ENCODE measurements around the gene MRPS33.
"Not testable (repeated sequence)": the region's sequence is repeated elsewhere in the genome, so short reads cannot be mapped to it uniquely, and the experiment has no call there.

MRPS33 gene

GRCh38 chr7:141014524-141015395, at the start of gene MRPS33:
Gene MRPS33, minus strand, starts transcription at chr7:141014952. Its CDS starts 4,319 bp downstream, at chr7:141010633.
- DNase-seq = peak; percentile 98

GRCh38 chr7:141057788-141058187, 43.0 kb upstream of the MRPS33 start:
- no peak for DNase-seq

DNA sequence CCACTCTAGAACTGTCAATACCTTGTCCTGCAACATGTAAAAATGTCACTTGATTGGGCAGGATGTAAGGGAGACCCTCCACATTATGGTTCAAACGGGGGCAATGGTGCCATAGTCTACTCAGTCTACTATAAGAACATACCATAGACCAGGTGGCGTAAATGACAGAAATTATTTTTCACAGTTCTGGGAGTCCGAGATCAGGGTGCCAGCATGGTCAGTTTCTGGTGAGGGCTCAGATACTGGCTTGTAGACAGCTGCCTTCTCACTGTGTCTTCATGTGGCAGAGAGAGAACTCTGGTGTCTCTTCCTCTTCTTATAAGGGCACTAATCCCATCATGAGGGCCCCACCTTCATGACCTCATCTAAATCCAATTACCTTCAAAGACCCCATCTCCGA, 40.4 kb upstream of the MRPS33 start:
- no peak for DNase-seq

GRCh38 chr7:141053626-141054025, 38.9 kb upstream of the MRPS33 start:
- DNase-seq = no peak

DNA sequence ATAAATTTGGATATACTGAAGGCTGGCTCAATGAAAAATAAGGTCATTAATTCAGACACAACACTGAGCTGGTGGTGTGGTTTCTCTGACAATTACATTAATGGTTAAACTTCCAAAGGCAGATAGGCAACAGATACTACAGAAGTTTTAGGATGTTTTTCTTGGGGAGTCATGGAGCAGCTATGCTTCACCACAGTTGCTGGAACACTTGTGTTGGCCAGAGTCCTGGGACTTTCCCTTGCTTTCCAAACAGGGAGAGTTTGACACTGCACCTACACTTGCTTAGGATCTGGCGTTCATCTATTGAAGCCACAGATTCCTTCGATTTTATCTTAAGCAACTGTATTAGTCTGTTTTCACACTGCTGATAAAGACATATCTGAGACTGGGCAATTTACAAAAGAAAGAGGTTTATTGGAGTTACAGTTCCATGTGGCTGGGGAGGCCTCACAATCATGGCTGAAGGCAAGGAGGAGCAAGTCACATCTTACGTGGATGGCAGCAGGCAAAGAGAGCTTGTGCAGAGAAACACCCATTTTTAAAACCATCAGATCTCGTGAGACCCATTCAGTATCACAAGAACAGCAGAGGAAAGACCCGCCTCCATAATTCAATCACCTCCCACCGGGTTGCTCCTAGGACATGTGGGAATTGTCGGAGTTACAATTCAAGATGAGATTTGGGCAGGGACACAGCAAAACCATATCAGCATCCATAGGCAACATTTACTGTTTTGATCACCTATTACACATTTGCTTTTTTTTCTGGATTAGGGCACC, 31.3 kb upstream of the MRPS33 start:
- no peak for DNase-seq

DNA sequence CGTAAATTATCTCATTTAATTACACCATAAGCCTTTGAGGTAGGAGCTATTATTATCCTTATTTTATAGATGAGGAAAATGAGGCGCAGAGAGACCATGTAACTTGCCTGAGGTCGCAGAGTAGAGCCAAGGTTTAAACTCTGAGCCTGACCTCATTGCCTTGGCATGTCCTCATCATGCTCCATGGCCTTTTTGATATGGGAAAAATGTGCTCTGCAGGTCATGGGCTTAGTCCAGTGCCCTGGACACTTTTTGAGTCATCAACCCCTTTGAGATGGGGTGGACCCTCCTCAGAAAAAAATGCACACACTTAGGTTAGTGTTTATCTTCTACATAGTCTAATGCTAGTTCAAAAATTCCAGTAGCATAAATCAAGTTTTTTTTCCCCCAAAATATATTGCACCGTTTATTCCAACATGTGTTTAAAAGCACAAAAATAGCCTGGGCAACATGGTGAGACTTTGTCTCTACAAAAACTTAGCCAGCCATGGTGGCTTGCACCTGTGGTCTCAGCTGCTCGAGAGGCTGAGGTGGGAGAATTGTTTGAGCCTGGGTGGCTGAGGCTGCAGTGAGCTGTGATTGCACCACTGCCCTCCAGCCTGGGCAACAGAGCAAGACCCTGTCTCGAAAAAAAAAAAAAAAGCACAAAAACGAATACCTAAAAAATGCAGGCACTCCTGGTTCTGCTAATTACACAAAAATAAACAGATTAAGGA, 30.5 kb upstream of the MRPS33 start:
- no peak for DNase-seq

- no peak for DNase-seq
Observed at GRCh38 chr7:141043616-141044015, 28.9 kb upstream of the MRPS33 start.

DNA sequence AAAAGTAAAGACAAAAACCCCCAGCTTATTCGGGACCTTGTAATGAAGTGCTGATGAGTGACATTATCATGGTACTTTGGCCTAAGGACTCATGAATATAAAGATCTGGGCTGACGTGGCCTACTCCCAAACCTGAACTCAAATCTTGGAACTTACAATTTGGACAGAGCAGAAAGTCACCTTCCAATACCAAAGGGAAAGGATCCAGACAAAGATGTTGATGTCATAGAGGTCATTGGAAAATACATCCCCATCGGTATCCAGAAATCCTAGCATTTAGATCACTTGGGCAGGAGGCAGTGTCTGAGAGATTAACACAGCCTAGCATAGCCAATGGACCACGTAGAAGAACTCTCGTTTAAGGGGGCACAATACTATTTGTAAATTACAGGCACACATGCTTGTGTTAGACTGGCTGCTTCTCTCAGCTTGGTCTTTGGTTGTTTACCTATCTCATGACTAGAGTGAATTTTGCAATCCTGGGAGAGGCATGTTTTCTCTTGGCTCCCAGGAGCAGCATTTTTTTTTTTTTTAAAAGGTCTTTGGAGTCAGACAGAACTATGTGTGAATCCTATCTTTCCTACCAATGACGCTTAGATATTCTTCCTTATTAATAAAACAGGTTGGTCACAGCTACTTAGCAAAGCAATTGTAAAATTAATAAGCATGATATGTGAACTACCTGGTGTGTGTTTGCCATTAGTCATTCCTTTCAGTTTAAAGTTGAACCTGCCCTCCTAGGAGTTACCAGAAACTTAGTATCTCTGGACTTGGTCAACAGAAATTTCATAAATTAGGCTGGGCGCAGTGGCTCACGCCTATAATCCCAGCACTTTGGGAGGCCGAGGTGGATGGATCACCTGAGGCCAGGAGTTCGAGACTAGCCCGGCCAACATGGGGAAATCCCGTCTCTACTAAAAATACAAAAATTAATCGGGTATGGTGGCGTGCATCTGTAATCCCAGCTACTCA, 27.8 kb upstream of the MRPS33 start:
- DNase-seq = no peak

- DNase-seq = no peak
Observed at GRCh38 chr7:141039376-141039775, 24.6 kb upstream of the MRPS33 start.

GRCh38 chr7:141038100-141038499, 23.3 kb upstream of the MRPS33 start:
- not testable (repeated sequence) for DNase-seq

- DNase-seq = not testable (repeated sequence)
Observed at GRCh38 chr7:141032539-141033323, 18.0 kb upstream of the MRPS33 start.

DNA sequence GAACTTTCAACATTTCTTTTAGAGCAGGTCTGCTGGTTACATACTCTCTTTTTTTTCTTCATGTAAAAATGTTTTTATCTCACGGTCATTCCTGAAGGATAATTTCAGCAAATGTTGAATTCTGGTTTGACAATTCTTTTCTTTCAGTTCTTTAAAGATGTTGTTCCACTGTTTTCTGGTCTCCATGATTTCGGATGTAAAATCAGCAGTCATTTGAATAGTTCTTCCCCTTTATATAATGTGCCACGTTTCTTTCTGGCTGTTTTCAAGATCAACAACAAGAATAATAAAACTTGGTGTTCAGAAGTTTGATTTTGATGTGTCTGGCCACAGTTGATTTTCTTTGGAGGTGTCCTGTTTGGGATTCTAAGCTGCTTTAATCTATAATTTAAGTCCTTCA, 14.0 kb upstream of the MRPS33 start:
- DNase-seq = no peak

- DNase-seq = no peak
Observed at GRCh38 chr7:141027043-141027442, 12.3 kb upstream of the MRPS33 start.

DNA sequence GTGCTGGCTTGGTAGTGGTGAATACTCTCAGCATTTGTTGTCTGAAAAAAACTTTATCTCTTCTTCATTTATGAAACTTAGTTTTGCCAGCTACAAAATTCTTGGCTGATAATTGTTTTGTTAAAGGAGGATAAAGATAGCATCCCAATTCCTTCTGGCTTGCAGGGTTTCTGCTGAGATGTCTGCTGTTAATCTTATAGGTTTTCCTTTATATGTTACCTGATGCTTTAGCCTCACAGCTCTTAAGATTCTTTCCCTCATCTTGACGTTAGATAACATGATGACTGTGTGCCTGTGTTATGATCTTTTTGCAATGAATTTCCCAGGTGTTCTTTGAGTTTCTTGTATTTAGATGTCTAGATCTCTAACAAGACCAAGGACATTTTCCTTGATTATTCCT, 9.9 kb upstream of the MRPS33 start:
- no peak for DNase-seq

DNA sequence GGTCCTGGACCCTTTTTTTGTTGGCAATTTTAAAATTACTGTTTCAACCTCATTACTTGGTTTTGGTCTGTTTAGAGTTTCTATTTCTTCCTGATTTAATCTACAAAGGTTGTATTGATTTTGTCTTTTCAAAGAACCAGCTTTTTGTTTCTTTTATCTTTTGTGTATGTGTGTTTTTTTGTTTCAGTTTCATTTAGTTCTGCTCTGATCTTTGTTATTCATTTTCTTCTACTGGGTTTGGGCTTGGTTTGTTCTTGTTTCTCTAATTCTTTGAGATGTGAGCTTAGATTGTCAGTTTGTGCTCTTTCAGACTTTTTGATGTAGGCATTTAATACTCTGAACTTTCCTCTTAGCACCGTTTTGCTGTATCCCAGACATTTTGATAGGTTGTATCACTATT, 8.5 kb upstream of the MRPS33 start:
- DNase-seq = no peak

DNA sequence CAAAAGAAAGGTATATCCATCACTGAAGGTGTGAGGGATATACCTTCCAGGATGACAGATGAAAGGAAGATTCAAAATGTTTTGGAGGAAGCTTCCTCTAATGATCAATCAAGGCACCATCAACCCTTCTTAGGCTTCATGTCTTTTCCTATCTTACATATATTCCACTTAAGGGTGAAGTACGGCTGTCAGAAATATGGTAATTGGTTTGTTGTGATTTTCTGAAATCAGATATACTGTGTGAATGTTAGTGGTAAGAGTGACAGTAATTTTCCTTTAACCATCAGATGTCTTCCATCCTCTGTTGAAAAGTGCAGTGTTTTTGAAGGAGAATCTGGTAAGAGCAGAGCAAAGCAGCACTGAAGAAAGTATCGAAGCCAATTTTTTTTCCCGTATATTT, 2.8 kb upstream of the MRPS33 start:
- DNase-seq = no peak

DNA sequence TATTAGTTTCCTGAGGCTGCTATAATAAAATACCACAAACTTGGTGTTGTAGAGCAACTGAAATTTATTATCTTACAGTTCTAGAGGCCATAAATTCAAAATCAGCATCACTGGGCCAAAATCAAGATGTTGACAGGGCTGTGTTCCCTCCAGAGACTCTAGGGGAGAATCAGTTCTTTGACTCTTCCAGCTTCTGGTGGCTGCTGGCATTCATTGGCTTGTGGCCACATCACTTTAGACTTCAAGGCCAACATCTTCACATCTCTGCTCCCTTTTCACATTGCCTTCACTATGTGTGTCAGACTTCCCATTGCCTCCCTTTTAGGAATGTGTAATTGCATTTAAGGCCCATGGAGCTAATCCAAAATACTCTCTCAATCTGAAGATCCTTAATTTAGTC, 1.6 kb upstream of the MRPS33 start:
- no peak for DNase-seq

- DNase-seq = no peak
Observed at GRCh38 chr7:141014125-141014523, 628 bp downstream of the MRPS33 start.

DNA sequence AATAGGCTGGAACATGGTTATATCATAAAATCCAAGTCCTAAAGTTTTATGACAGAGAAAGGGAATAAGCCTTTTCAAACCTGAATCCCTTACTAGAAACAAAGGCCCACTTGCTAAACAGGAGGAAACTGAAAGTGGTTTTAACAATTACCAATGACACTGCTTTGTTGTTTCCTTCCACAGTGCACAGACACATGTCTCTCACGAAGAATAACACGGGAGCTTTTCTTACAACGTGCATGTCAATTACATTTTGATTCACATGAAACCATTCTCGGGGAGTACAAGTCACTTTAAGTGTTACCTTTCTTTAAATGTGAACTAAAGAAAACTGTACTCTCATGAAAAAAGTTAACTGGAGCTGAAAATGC, 1.4 kb downstream of the MRPS33 start:
- DNase-seq = no peak

DNA sequence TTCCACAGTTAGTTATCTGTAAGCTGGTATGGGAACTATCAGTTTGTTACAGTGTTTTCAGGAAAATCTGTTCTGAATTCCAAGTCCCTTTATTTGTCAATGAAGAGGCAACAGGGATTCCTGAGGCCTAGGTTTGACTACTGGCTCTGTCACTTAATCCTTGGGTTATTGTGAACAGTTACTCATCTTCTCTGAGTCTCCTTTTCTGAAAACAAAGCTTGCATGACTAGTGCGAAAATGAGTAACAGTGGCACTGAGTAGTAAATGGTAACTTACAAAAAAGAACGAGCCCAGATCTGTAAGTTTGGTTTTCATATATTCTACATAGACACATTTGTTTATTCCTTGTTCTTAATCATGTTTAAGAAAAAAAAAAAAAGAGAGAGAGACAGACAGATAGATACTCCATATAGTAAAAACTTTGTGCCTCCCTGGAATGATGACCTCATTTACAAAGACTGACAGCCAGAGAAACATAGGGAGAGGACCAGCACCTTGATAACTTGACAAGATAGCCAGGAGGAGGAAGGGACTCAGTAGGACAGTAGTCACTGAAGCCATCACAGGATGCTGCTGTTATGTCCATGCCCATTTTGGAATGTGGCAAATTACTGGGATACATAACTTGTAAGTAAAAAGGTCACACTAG, 1.9 kb downstream of the MRPS33 start:
- DNase-seq = no peak

All from DMS 273 treated with DMSO at 0.1 percent for 48 hours (cell line).